Ovary (tissue), 9 donors: ENCODE results near the gene DCST1. TPM values are rescaled to one million over a fixed set of nuclear protein-coding genes. Genes with fewer than 3 reads are reported as not detected.

Source experiments
- DNase-seq, 5 donors: peaks; one replicate each; pipeline ENCODE4 v3.0.0-alpha.2; 2019 to 2020
- H3K27ac ChIP-seq, 2 donors: fragments of 200-600 bp; one replicate each; pipeline versions ENCODE4 v1.5.1 to v1.8.0; 2019 to 2022
- H3K27me3 ChIP-seq: fragments of 200-600 bp; one replicate; pipeline ENCODE4 v1.8.0; 2022
- H3K36me3 ChIP-seq: fragments of 200-600 bp; sonication (generic); one replicate; pipeline ENCODE4 v1.5.1; 2019
- H3K4me1 ChIP-seq: one replicate; pipeline ENCODE4 v1.8.1; 2013; ENCODE audit warnings: mild to moderate bottlenecking, moderate library complexity; ENCODE audit not compliant: insufficient read depth
- H3K4me3 ChIP-seq: fragments of 200-600 bp; sonication (generic); one replicate; pipeline ENCODE4 v1.5.1; 2017
- H3K9me3 ChIP-seq, 2 donors: fragments of 200-600 bp in 1 of 2; sonication (generic) in 1 of 2; one replicate each; pipeline versions ENCODE4 v1.5.1 to v1.8.1; 2013 to 2019; ENCODE audit warnings: mild to moderate bottlenecking in 1 of 2, moderate library complexity in 1 of 2
- EP300 ChIP-seq: sonication (generic); formaldehyde crosslinking; IDR thresholded peaks from one replicate; pipeline ENCODE4 v1.6.1; 2017; ENCODE audit warnings: antibody characterized with exemption
- POLR2A ChIP-seq: fragments of 450-650 bp; IDR thresholded peaks from one replicate; pipeline ENCODE4 v1.6.1; 2017; ENCODE audit warnings: antibody characterized with exemption, mild to moderate bottlenecking, moderate library complexity
- WGBS, 3 donors: extraction: QIAGEN DNeasy Blood & Tissue Kit in 1 of 3; methylation state at CpG; one replicate each; pipeline versions ENCODE4 v1.1.5 to v1.1.7; 2013 to 2017; 5-methylcytosine and 5-hydroxymethylcytosine counted together
- intact Hi-C, 4 donors: fragments of 100-400 bp; cut with DNase I; formaldehyde crosslinking; loops; one replicate each; pipeline versions ENCODE4 v1.11.0 to v1.15.1; 2022 to 2023
- polyA plus RNA-seq, 2 donors: library from polyadenylated mRNA; stranded (reverse); fragments of 200-250 nt in 1 of 2; fragments of 350-450 nt in 1 of 2; fragmentation: Illumina TruSeq in 1 of 2; extraction: RNeasy Lipid Tissue Mini Kit (QIAGEN cat#74804) in 1 of 2; gene quantifications; one replicate each; pipeline ENCODE4 v1.2.3, GENCODE V29; 2013 to 2014
- total RNA-seq, 7 donors: library from RNA; depleted of rRNA in 2 of 7; stranded (reverse); fragments of >200 nt in 2 of 7; fragmentation: NEBNext Ultra II Directional in 3 of 7; extraction: Animal tissue kit (Norgen Biotek cat#: 25700) in 3 of 7; gene quantifications; one replicate each; pipeline versions ENCODE4 v1.1.0 to v1.2.4, GENCODE V29; 2016 to 2023
- TF ChIP-seq, protein P1 (sequence below), 3 donors: fragments of 450-650 bp in 2 of 3; fragments of 200-600 bp in 1 of 3; IDR thresholded peaks; one replicate each; pipeline versions ENCODE4 v1.5.1 to v1.8.0; 2016 to 2022; ENCODE audit warnings: antibody characterized with exemption in 3 of 3, mild to moderate bottlenecking in 1 of 3
- donor health status: DM: no; HTN: no; CAD: no; lungs with moderate emphysema.
- donor health status: DM: no; HTN: no; CAD: no.
- donor health status: Bipolar disorder and iron deficiency.
- donor health status: DM: yes; HTN: yes; CAD: no.
- donor health status: DM: no; HTN: no; CAD: no.
- donor health status: DM: yes; HTN: yes; CAD: no.

DCST1 gene
- total and polyA plus RNA-seq, 9 donors: 0.06 to 0.80 (median 0.30) TPM; not detected in 4

GRCh38 chr1:155037043-155037442, 3.4 kb downstream of the DCST1 start:
- DNase-seq: no peak
- no peaks in the 10 kb centered on the region for H3K27me3 ChIP-seq
- no peaks in the 10 kb centered on the region for H3K9me3 ChIP-seq
- no peak overlapping the region for H3K27ac ChIP-seq
- H3K4me1 ChIP-seq: no peaks in the 10 kb centered on the region
- WGBS, 3 donors: 91 to 94% (median 92%) methylated on average over 3 of the region's 3 CpGs
- no peaks in the 10 kb centered on the region for H3K36me3 ChIP-seq
- intact Hi-C loops: no loop called here
- no peak overlapping the region for H3K4me3 ChIP-seq
- TF ChIP-seq POLR2A: no peak
- TF ChIP-seq EP300: no peak
- TF ChIP-seq, protein P1, sequence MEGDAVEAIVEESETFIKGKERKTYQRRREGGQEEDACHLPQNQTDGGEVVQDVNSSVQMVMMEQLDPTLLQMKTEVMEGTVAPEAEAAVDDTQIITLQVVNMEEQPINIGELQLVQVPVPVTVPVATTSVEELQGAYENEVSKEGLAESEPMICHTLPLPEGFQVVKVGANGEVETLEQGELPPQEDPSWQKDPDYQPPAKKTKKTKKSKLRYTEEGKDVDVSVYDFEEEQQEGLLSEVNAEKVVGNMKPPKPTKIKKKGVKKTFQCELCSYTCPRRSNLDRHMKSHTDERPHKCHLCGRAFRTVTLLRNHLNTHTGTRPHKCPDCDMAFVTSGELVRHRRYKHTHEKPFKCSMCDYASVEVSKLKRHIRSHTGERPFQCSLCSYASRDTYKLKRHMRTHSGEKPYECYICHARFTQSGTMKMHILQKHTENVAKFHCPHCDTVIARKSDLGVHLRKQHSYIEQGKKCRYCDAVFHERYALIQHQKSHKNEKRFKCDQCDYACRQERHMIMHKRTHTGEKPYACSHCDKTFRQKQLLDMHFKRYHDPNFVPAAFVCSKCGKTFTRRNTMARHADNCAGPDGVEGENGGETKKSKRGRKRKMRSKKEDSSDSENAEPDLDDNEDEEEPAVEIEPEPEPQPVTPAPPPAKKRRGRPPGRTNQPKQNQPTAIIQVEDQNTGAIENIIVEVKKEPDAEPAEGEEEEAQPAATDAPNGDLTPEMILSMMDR (IDR thresholded peaks at IDR 0.05): no peak

DNA sequence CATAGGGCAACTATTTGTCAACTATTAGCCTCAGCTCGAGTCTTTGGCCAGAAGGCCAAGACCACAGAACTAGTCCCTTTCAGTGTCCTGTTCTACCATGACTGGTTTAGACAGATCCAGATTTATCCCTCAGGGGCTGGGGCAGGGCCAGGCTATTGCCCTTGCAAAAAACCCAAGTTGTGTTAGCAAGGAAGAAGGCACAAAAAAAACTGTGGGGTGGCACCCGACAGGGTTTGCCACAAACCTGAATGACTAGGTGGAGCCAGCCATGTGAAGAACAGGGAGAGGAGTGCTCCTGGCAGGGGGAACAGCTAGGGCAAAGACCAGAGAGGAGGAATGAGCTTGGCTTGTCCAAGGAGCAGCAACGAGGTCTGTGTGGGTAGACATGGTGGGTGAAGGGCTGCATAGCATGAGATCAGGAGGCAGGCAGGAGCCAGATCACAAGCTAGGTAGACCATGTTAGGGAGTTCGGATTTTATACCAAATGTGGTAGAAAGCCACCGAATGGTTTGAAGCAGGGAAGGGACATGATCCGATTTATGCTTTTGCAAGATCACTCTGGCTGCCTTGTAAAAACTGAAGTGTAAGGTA, 4.3 kb downstream of the DCST1 start:
- Histone ChIP-seq H3K4me3 (no peak overlapping the region), H3K9me3 (no peaks in the 10 kb centered on the region), H3K27me3 (no peaks in the 10 kb centered on the region), H3K4me1 (no peaks in the 10 kb centered on the region), H3K27ac (no peak overlapping the region), H3K36me3 (no peaks in the 10 kb centered on the region)
- intact Hi-C loops: no loop called here
- 84 to 89% (median 87%) methylated on average over 6 of the region's 6 CpGs for WGBS, 3 donors
- DNase-seq: no peak
- TF ChIP-seq POLR2A: no peak
- TF ChIP-seq EP300: no peak
- TF ChIP-seq, protein P1 (IDR thresholded peaks at IDR 0.05): no peak

GRCh38 chr1:155038602-155039307, 5.1 kb downstream of the DCST1 start:
- TF ChIP-seq POLR2A (no peak), EP300 (no peak)
- TF ChIP-seq, protein P1 (IDR thresholded peaks at IDR 0.05): no peak
- Histone ChIP-seq H3K27ac (no peak overlapping the region), H3K36me3 (no peaks in the 10 kb centered on the region), H3K4me1 (no peaks in the 10 kb centered on the region), H3K27me3 (no peaks in the 10 kb centered on the region), H3K4me3 (no peak overlapping the region), H3K9me3 (no peaks in the 10 kb centered on the region)
- intact Hi-C loops: no loop called here
- DNase-seq: no peak
- 48 to 52% (median 51%) methylated on average over 8 of the region's 8 CpGs for WGBS, 3 donors

DNA sequence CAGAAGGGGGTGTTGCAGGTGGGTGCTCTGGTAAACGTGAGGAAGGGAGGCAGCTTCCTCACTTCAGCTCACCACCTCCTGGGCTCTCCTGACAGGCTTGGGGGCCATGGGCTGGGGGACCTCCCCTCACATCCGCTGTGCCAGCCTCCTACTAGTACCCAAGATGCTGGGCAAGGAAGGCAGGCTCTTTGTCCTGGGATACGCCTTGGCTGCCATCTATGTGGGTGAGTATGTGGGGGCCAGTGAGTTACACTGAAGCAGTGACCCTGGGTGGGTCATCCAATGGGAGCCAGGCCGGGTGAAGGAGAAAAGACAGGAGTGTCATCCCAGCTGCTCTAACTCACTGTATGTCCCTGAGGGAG, 5.7 kb downstream of the DCST1 start:
- no peak for TF ChIP-seq POLR2A
- TF ChIP-seq, protein P1 (IDR thresholded peaks at IDR 0.05): no peak
- no peak for TF ChIP-seq EP300
- Histone ChIP-seq H3K4me3 (no peak overlapping the region), H3K27me3 (no peaks in the 10 kb centered on the region), H3K9me3 (no peaks in the 10 kb centered on the region), H3K4me1 (no peaks in the 10 kb centered on the region), H3K36me3 (no peaks in the 10 kb centered on the region), H3K27ac (no peak overlapping the region)
- DNase-seq: no peak
- intact Hi-C loops: no loop called here
- WGBS, 3 donors: 53 to 64% (median 63%) methylated on average over 4 of the region's 4 CpGs
